ENCODE results near the gene CPLX1. TPM values are rescaled to one million over a fixed set of nuclear protein-coding genes. Genes with fewer than 3 reads are reported as not detected.

CPLX1 gene
- total RNA-seq, 4 donors from 2014 or later: 1.8 to 2.4 (median 2.4) TPM; not detected in 1

GRCh38 chr4:742742-743311 is 83.1 kb downstream of the CPLX1 start:
- Histone ChIP-seq H3K27me3 (no peaks in the 10 kb centered on the region), H3K9me3 (no peaks in the 10 kb centered on the region), H3K27ac (no peak overlapping the region), H3K4me3 (no peak overlapping the region), H3K36me3 (peaks cover 0 to 69% (median 0%) of the 10 kb centered on the region in 3 donors), H3K4me1 (peaks cover 0 to 7% (median 0%) of the 10 kb centered on the region in 4 donors)
- TF ChIP-seq EP300 (IDR thresholded peaks at IDR 0.05): no peak
- peak; percentile 74 to 89 (median 84) for TF ChIP-seq CTCF (IDR thresholded peaks at IDR 0.05)
- DNase-seq (ENCODE audit: low spot score in 2 of 2): peak; percentile 53 to 55
- 79 to 98% methylated on average over 17 to 23 of the region's 26 CpGs for WGBS, 2 donors

DNA sequence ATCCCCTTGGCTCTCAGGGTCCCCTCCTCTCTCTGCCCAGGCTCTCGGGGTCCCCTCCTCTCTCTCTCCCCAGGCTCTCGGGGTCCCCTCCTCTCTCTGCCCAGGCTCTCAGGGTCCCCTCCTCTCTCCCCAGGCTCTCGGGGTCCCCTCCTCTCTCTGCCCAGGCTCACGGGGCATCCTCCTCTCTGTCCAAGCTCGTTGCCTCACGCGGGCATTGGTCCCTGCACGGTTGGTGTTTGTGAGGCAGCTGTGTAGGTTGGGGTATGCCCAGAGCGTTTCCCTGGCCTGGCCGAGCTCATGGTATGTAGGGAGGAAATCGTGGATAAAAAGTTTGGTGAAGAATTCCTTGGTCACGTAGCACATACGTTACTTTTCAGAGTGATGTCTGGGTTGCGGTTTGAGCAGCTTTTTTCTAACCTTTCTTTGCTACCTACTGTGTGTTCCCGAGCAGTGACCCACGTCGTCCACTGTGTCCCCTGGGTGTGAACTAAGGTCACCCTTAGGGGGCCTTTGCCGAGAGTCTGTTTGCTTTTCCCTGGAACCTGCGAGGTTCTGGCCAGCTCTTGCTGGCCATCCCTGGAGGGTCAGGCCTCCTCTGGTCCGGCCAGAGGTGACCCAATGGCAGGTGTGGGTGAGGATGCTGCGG is 83.7 kb downstream of the CPLX1 start:
- no peak for TF ChIP-seq POLR2A (IDR thresholded peaks at IDR 0.05)
- TF ChIP-seq EP300 (IDR thresholded peaks at IDR 0.05): no peak
- no peak for TF ChIP-seq CTCF (IDR thresholded peaks at IDR 0.05)
- Histone ChIP-seq H3K36me3 (peaks cover 0 to 72% (median 0%) of the 10 kb centered on the region in 3 donors), H3K9me3 (no peaks in the 10 kb centered on the region), H3K4me1 (peaks cover 0 to 7% (median 0%) of the 10 kb centered on the region in 4 donors), H3K4me3 (no peak overlapping the region), H3K27me3 (no peaks in the 10 kb centered on the region), H3K27ac (no peak overlapping the region)
- DNase-seq (ENCODE audit: low spot score in 2 of 2): no peak
- 79 to 81% methylated on average over 19 to 20 of the region's 21 CpGs for WGBS, 2 donors

- TF ChIP-seq EP300 (IDR thresholded peaks at IDR 0.05) (no peak), CTCF (IDR thresholded peaks at IDR 0.05) (no peak), POLR2A (IDR thresholded peaks at IDR 0.05) (no peak)
- peaks cover 0 to 85% (median 0%) of the 10 kb centered on the region in 3 donors for H3K36me3 ChIP-seq
These were observed 85.2 kb downstream of the CPLX1 start for GRCh38 chr4:740656-741282.

GRCh38 chr4:740011-740410 is 85.9 kb downstream of the CPLX1 start:
- TF ChIP-seq POLR2A (IDR thresholded peaks at IDR 0.05) (no peak), CTCF (IDR thresholded peaks at IDR 0.05) (no peak), EP300 (IDR thresholded peaks at IDR 0.05) (no peak)
- 84 to 89% methylated on average over 12 of the region's 12 CpGs for WGBS, 2 donors
- no peak for DNase-seq (ENCODE audit: low spot score in 2 of 2)
- no peaks in the 10 kb centered on the region for H3K9me3 ChIP-seq
- no peak overlapping the region for H3K27ac ChIP-seq
- H3K4me1 ChIP-seq: peaks cover 0 to 7% (median 0%) of the 10 kb centered on the region in 4 donors
- H3K36me3 ChIP-seq: peaks cover 0 to 92% (median 1%) of the 10 kb centered on the region in 3 donors
- H3K27me3 ChIP-seq: no peaks in the 10 kb centered on the region
- no peak overlapping the region for H3K4me3 ChIP-seq

More at GRCh38 chr4:740656-741282, 85.2 kb downstream of the CPLX1 start:
- H3K9me3 ChIP-seq: no peaks in the 10 kb centered on the region
- H3K4me3 ChIP-seq: no peak overlapping the region
- WGBS, 2 donors: 82 to 86% methylated on average over 19 of the region's 19 CpGs
- no peak for DNase-seq (ENCODE audit: low spot score in 2 of 2)
- H3K27me3 ChIP-seq: no peaks in the 10 kb centered on the region
- H3K4me1 ChIP-seq: peaks cover 0 to 7% (median 0%) of the 10 kb centered on the region in 4 donors
- no peak overlapping the region for H3K27ac ChIP-seq

GRCh38 chr4:739569-739968 is 86.4 kb downstream of the CPLX1 start:
- DNase-seq (ENCODE audit: low spot score in 2 of 2): no peak
- 94 to 98% methylated on average over 22 of the region's 22 CpGs for WGBS, 2 donors
- Histone ChIP-seq H3K4me1 (peaks cover 0 to 7% (median 0%) of the 10 kb centered on the region in 4 donors), H3K27me3 (no peaks in the 10 kb centered on the region), H3K4me3 (no peak overlapping the region), H3K9me3 (no peaks in the 10 kb centered on the region), H3K27ac (no peak overlapping the region), H3K36me3 (peaks cover 0 to 95% (median 6%) of the 10 kb centered on the region in 3 donors)
- TF ChIP-seq EP300 (IDR thresholded peaks at IDR 0.05): no peak

All from tibial nerve (tissue), 4 donors.